ENCODE data around the gene CGB3.
A peak's percentile ranks its signal among the peaks of the same experiment; 100 is the strongest.
"Not testable (repeated sequence)": the region's sequence is repeated elsewhere in the genome, so short reads cannot be mapped to it uniquely, and the experiment has no call there.

Gene CGB3

GRCh38 chr19:49042177-49042576 lies 18.0 kb upstream of the CGB3 start:
- no peak for DNase-seq

DNA sequence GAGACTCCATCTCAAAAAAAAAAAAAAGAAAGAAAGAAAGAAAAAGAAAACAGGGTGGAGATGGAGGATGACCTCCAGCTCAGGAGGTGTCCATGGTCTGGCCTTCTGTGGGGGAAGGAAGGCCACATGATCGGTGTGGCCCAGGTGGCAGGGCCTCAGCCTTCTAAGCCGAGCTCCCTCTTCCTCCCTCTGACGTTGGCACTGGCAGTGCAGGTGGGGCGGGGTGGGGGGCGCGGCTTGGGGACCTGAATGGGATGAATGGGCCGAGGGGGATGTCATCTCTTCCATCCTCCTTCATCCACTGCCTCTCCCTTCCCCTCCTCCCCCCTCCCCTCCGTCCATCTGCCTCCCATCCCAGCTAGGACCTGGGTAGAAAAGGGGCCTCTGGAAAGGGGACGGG lies 15.6 kb upstream of the CGB3 start:
- DNase-seq, result not testable (repeated sequence)

DNA sequence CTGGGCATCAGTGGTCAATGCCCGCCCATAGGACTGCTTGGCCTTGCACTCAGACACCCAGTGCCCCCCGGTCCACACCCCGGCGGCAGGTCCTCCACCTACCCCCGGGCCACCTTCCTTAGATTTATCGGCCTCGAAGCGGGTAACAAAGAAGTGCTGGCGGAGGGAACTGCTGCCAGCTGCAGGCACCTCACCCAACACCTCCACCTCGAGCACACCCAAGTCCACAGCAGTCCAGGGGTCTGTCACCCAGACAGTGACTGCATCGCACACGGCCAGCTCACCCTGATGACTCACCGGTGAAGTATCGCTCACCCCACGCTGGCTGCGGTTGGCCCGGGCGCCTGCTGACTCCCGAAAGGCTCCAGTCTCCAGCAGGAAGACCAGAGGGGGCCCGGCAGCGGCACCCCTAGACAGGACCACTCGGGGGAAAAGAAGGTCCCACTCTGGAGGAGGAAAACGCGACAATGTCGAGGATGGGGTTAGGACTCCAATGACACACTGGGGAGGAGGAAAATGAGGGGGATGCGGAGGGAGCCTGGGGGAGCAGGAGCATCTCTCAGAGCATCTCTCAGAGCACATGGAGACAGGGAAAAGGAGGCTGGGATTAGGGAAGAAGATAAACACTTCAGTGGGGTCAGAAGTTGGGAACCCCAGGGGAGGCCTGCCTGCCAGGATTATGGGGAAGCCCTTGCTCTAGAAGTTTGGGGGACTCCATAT lies 14.6 kb upstream of the CGB3 start:
- not testable (repeated sequence) for DNase-seq

DNA sequence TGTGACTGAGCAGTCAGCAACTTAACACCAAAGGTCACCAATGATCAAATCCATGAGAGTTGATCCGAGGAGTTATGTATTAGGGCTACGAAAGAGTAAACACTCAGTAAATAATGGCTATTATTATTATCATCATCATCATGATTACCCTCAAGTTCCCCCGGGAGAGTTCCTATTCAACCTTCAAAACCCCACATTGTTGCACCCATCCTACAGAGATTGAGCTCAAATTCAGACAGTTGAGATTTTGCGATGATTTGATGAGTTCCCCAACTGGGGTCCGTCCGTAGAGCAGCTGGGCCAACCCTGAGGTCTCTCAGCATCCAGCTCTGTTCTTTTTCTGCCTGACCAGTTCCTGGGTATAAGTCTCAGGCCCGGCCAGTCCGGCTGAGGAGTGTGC lies 14.0 kb upstream of the CGB3 start:
- not testable (repeated sequence) for DNase-seq

DNA sequence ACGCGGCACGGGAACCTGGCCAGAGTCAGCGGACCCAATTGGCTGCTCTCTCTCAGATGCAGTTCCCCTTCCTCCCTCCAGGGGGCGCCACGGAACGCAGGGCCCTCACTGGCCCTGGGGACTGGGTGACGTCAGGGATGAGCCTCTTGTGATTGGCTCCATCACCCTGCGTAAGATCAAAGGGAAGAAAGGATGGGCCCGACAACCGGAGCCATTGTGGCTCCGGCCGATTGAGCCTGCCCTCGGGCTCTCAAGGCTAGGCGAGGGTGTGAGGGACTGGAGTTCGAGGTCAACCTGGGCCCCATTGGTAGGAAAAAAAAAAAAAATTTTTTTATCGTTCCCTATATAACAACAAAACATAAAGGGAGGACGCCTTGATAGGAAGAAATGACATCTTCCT lies 12.7 kb upstream of the CGB3 start, which contains the start of gene CGB1:
CGB1 (minus strand) TSS at position 81 of the 400 bp plus-strand sequence. CDS start 184 bp downstream, outside the sequence.
- DNase-seq, result peak; percentile 48 to 65

DNA sequence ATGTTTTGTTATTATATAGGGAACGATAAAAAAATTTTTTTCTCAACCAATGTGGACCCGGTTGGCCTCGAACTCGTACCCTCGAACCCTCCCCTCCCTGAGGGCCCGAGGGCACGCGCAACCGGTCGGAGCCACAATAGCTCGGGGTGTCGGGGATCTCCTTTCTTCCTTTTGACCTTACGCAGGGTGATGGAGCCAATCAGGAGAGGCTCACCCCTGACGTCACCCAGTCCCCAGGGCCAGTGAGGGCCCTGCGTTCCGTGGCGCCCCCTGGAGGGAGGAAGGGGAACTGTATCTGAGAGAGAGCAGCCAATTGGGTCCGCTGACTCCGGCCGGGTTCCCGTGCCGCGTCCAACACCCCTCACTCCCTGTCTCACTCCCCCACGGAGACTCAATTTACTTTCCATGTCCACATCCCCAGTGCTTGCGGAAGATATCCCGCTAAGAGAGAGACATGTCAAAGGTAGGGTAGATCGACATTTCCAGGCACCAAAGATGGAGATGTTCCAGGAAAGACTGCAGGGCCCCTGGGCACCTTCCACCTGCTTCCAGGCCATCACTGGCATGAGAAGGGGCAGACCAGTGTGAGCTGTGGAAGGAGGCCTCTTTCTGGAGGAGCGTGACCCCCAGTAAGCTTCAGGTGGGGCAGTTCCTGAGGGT lies 7.6 kb upstream of the CGB3 start, which contains the start of gene CGB2:
CGB2 (plus strand) TSS at position 249 of the 660 bp plus-strand sequence; CDS start at position 455, 206 bp downstream.
- DNase-seq, result peak; percentile 72 to 88

- not testable (repeated sequence) for DNase-seq
These were observed 6.2 kb upstream of the CGB3 start for GRCh38 chr19:49030323-49030722.

DNA sequence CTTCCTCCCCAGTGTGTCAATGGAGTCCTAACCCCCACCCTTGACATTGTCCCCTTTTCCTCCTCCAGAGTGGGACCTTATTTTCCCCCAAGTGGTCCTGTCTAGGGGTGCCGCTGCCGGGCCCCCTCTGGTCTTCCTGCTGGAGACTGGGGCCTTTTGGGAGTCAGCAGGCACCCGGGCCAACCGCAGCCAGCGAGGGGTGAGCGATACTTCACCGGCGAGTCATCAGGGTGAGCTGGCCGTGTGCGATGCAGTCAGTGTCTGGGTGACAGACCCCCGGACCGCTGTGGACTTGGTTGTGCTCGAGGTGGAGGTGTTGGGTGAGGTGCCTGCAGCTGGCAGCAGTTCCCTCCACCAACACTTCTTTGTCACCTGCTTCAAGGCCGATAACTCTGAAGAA lies 5.6 kb upstream of the CGB3 start:
- DNase-seq, result not testable (repeated sequence)

DNA sequence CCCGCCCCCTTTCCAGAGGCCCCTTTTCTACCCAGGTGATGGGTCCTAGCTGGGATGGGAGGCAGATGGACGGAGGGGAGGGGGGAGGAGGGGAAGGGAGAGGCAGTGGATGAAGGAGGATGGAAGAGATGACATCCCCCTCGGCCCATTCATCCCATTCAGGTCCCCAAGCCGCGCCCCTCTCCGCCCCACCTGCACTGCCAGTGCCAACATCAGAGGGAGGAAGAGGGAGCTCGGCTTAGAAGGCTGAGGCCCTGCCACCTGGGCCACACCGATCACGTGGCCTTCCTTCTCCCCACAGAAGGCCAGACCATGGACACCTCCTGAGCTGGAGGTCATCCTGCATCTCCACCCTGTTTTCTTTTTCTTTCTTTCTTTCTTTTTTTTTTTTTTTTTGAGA lies 4.6 kb upstream of the CGB3 start:
- DNase-seq, result not testable (repeated sequence)

DNA sequence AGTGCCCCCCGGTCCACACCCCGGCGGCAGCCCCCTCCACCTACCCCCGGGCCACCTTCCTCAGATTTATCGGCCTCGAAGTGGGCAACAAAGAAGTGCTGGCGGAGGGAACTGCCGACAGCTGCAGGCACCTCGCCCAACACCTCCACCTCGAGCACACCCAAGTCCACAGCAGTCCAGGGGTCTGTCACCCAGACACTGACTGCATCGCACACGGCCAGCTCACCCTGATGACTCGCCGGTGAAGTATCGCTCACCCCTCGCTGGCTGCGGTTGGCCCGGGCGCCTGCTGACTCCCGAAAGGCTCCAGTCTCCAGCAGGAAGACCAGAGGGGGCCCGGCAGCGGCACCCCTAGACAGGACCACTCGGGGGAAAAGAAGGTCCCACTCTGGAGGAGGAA lies 1.5 kb upstream of the CGB3 start:
- DNase-seq, result not testable (repeated sequence)

DNA sequence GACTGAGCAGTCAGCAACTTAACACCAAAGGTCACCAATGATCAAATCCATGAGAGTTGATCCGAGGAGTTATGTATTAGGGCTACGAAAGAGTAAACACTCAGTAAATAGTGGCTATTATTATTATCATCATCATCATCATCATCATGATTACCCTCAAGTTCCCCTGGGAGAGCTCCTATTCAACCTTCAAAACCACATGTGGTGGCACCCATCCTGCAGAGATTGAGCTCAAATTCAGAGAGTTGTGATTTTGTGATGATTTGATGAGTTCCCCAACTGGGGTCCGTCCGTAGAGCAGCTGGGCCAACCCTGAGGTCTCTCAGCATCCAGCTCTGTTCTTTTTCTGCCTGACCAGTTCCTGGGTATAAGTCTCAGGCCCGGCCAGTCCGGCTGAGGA lies 955 bp upstream of the CGB3 start:
- not testable (repeated sequence) for DNase-seq

DNA sequence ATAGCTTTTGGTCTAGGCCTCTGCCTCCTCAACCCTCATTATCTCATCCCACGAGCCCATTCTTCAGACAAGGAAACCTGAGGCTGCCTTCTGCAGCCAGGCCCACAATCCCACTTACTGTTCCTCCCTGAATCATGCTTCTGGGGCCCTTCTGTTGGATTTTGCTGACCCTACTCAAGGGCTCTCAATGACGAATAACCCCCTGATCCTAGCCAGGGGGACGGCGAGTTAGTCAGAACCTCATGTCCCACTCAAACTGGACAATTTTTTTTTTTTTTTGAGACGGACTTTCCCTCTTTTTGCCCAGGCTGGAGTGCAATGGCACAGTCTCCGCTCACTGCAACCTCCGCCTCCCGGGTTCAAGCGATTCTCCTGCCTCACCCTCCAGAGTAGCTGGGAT lies 2.0 kb downstream of the CGB3 start:
- DNase-seq, result no peak

DNA sequence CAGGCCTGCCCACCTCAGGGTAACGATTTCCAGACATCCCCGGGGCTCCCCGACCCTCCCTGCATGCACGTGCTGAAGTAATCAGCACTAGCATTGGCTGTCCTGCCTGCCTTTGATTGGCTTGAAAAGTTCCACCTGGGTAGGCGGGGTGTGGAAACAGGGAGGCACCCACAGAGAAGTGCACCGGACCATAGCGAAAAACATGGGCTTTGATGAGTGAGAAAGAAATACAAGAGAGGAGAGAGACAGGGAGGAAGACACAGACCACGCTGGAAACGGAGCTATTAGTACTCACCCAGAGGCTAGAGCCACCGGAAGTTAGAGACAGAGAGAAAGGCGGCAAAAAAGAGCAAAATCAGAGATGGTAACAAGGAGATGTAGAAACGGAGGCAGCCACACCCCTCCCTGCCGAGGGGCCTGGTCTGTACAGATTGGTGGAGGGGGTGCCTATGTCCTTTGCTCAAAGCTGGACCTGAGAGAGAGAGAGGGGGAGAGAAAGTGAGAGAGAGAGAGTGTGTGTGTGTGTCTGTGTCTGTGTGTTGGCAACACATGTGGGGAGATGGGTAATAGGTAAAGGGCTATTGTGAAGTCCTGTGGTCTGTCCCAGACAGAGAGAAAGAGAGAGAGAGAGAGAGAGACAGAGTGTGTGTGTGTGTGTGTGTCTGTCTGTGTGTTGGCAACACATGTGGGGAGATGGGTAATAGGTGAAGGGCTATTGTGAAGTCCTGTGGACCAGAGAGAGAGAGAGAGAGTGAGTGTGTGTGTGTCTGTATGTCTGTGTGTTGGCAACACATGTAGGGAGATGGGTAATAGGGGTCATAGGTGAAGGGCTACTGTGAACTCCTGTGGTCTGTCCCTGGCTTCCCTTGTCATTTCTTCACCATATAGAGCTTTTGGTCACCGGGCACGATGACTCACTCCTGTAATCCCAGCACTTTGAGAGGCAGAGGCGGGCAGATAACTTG lies 2.9 kb downstream of the CGB3 start:
- DNase-seq, result no peak

- DNase-seq, result no peak
These were observed 3.8 kb downstream of the CGB3 start for GRCh38 chr19:49020342-49020741.

DNA sequence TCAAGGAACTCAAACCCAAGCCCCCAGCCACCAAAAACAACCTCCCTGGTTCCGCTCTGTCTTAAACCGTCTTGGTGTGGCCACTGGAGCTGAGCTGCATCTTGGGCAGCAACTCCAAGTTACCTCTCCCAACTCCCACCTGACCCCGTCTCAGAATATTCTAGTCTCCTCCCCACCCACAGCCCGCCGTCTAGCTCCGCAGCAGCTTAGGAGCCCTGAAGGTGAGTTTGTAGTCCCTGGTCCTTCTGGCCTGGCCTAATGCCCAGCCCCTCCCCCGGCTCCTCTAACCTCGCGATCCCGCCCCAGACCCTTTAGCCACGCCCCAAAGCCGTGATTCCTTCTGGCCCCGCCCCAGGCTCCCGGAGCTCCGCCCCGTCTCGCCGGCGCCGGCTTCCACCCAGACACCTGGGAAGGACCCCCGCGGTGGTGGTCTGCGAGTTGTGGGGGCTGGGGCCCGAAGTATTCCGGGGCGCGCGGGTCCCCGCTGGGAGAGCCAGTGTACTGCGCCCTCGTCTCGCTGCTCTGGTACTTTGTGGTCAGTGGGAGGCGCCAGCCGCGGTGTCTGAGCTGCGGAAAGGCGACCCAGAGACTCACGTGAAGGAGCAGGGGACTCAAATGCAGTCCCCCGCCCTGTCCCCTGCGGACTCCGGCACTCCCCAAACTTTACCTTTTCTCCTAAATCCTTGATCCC lies 4.7 kb downstream of the CGB3 start:
- peak; percentile 51 to 70 for DNase-seq

GRCh38 chr19:49018388-49019241 lies 5.5 kb downstream of the CGB3 start:
- not testable (repeated sequence) for DNase-seq

- peak; percentile 49 to 57 for DNase-seq
These were observed 6.3 kb downstream of the CGB3 start for GRCh38 chr19:49017666-49018351.

DNA sequence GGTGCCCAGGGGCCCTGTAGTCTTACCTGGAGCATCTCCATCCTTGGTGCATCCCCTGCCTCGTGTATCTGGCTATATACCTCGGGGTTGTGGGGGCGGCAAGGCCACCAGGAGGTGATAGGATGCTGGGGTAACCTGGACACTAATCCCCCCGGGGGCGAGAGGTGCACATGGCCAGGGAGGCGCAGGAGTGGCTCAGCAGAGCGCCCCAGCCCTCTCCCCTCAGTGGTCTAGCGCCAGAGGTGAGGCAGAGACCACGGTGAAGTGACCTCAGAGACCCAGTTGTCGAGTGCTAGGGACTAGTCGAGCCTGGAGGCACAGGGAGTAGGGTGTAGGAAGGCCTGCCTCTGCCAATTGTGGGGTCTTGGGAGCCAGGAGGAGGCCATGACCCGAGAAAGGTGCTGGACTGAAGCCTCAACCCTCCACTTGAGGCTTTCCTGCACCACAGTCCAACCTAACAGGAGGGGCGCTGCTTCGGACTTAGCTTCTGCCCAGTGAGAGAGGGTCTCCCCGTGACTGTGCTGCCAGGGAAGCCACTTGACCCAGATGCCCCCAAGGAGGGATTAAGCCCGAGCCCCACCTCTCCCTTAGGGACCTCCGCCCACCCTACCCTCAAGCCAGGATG lies 7.0 kb downstream of the CGB3 start, which contains the start of gene LHB:
LHB (minus strand) TSS at position 51 of the 625 bp plus-strand sequence; CDS start at position 41, 10 bp downstream.
- DNase-seq, result no peak

GRCh38 chr19:49016067-49016839 lies 7.9 kb downstream of the CGB3 start:
- no peak for DNase-seq
